Measurements from ENCODE around the gene TMCC1. TPM values are rescaled to one million over a fixed set of nuclear protein-coding genes. Genes with fewer than 3 reads are reported as not detected.

The TMCC1 gene
- total and polyA plus RNA-seq, 10 of the 15 experiments (the other 5 are each of a cell fraction or from before 2014, with no cell fraction given): 2.3 to 21.1 (median 8.4) TPM

DNA sequence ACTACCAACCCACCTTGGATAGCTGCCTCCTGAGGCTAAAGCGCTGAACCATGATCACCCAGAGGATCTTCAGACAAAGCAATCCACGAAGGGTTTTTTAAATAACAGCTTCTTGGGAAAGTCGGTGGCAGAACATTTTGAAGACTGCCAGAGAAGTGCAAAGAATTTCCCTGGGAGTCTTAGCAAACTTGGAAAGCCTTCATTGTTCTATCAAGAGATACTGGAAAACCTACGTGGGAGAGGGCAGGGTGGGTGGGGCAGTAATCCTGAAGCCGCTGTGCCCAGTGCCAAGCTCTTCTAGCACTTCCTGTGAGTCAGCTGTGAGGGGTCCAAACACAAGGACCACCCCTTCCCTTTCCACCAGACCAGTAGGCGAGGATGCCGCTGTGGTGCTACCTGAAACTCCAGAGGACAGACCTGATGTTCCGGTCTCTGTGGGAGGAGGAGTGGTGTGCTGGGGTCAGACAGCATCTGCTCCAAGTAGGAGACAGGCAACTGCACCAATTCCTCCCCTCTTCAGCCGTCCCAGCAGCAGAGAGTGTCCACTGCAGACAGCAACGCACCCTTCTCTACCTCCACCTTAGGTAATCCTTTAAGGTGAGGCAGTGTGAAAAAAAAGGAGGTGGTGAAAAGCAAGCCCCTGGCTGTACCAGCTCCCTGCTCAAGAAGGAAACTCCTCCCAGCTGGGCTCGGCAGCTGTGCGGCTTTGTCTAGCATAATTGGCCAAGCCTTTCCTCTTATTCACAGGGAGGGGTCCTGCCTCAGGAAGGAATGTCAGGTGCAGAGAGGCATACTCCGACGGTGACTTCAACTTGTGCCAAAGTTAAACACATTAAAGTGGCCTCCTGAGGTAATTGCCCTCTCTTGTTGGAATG is 99.0 kb downstream of the TMCC1 start:
- Histone ChIP-seq H3K4me1 (ENCODE audit: control insufficient read depth, insufficient read depth, low read length) (peaks cover 16% of the 10 kb centered on the region), H3K9me3 (replicated peaks; ENCODE audit: control insufficient read depth, insufficient read depth, low read length) (no peaks in the 10 kb centered on the region), H2AFZ (ENCODE audit: control insufficient read depth, low read depth, low read length) (no peak overlapping the region), H3K4me2 (ENCODE audit: control insufficient read depth, insufficient read depth) (peak overlapping the region; percentile 61), H3K4me3 (no peak overlapping the region), H4K20me1 (ENCODE audit: control insufficient read depth, insufficient read depth) (no peaks in the 10 kb centered on the region), H3K9ac (ENCODE audit: control insufficient read depth, insufficient read depth, low read length) (no peak overlapping the region), H3K27ac (ENCODE audit: control insufficient read depth, insufficient read depth) (no peak overlapping the region), H3K36me3 (ENCODE audit: control insufficient read depth in 2 of 2, insufficient read depth in 2 of 2, low read length in 1 of 2) (no peaks in the 10 kb centered on the region), H3K79me2 (ENCODE audit: control insufficient read depth, insufficient read depth, low read length) (no peaks in the 10 kb centered on the region), H3K27me3 (replicated peaks in 1 of 2; ENCODE audit: control insufficient read depth in 2 of 2, insufficient read depth in 2 of 2, low read length in 1 of 2) (no peaks in the 10 kb centered on the region)
- DNase-seq (ENCODE audit: low read depth, low spot score) (no peak), ATAC-seq (peak; percentile 38), FAIRE-seq (peak; percentile 85)
- CTCF ChIA-PET: interaction anchor here (1.2 to 2.1 kb wide), 3 partner anchors 11 to 31 kb away, joined by 3 to 13 read pairs (median 6); no protein-coding TSS in a partner anchor
- SMC1A ChIA-PET (ENCODE audit: uncharacterized antibody, unreplicated experiment): interaction anchor here (1.3 to 1.4 kb wide), 2 partner anchors 13 to 50 kb away, joined by 4 read pairs; no protein-coding TSS in a partner anchor
- intact Hi-C loops (cut with micrococcal nuclease; ENCODE audit: unreplicated experiment): no loop called here
- POLR2A ChIA-PET: interaction anchor here (0.6 to 1.3 kb wide), 2 partner anchors 15 to 18 kb away, joined by 3 read pairs; no protein-coding TSS in a partner anchor
- RAD21 ChIA-PET (ENCODE audit: unreplicated experiment): no interaction called here
- 85% methylated on average over 14 of the region's 14 CpGs for WGBS (ENCODE audit: insufficient coverage, insufficient replicate concordance, low lambda C conversion rate, missing lambda C conversion rate)
- BruUV-seq (replicated peaks): no TSS peak
- in situ Hi-C loops (cut with MboI): no loop called here
- TF ChIP-seq MYC (IDR thresholded peaks at IDR 0.05; ENCODE audit: insufficient read depth, insufficient read length, insufficient replicate concordance, low read length, severe bottlenecking) (no peak), ZBTB11 (CRISPR knock-in tag; IDR thresholded peaks at IDR 0.05) (no peak), E4F1 (IDR thresholded peaks at IDR 0.05; ENCODE audit: borderline replicate concordance, partially characterized antibody) (no peak), HCFC1 (IDR thresholded peaks at IDR 0.05; ENCODE audit: low read length) (no peak), POLR2AphosphoS5 (IDR thresholded peaks at IDR 0.05; ENCODE audit: low read length) (no peak), NFXL1 (IDR thresholded peaks at IDR 0.05; ENCODE audit: borderline replicate concordance) (no peak), JUND (IDR thresholded peaks at IDR 0.05; ENCODE audit: low read depth, low read length) (no peak), USF1 (IDR thresholded peaks at IDR 0.05; ENCODE audit: borderline replicate concordance, extremely low read length, insufficient read depth, low read depth, low read length) (no peak)
- TF ChIP-seq, protein P1, sequence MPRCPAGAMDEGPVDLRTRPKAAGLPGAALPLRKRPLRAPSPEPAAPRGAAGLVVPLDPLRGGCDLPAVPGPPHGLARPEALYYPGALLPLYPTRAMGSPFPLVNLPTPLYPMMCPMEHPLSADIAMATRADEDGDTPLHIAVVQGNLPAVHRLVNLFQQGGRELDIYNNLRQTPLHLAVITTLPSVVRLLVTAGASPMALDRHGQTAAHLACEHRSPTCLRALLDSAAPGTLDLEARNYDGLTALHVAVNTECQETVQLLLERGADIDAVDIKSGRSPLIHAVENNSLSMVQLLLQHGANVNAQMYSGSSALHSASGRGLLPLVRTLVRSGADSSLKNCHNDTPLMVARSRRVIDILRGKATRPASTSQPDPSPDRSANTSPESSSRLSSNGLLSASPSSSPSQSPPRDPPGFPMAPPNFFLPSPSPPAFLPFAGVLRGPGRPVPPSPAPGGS (IDR thresholded peaks at IDR 0.05; ENCODE audit: borderline replicate concordance, insufficient read depth, low read depth, low read length, poor library complexity, severe bottlenecking): no peak

Measured in GM12878 (cell line).